Ovary (tissue), 3 donors: Measurements from ENCODE around the gene RNPEPL1.

Experiments
- CTCF ChIP-seq, 3 donors: fragments of 450-650 bp in 2 of 3; fragments of 200-600 bp in 1 of 3; IDR thresholded peaks; one replicate each; pipeline versions ENCODE4 v1.5.1 to v1.8.0; 2016 to 2022; ENCODE audit warnings: antibody characterized with exemption in 3 of 3, mild to moderate bottlenecking in 1 of 3
- POLR2A ChIP-seq: fragments of 450-650 bp; IDR thresholded peaks from one replicate; pipeline ENCODE4 v1.6.1; 2017; ENCODE audit warnings: antibody characterized with exemption, mild to moderate bottlenecking, moderate library complexity
- donor health status: DM: no; HTN: no; CAD: no.

GRCh38 chr2:240557101-240557751, 11.1 kb upstream of the RNPEPL1 start:
- TF ChIP-seq POLR2A = no peak
- TF ChIP-seq CTCF (IDR thresholded peaks at IDR 0.05) = no peak
